Measurements from ENCODE around the gene METRN.
"Not testable (repeated sequence)": the region's sequence is repeated elsewhere in the genome, so short reads cannot be mapped to it uniquely, and the experiment has no call there.

The METRN gene

GRCh38 chr16:739560-740458, 24.9 kb downstream of the METRN start:
- DNase-seq = no peak

GRCh38 chr16:740459-740763, 25.5 kb downstream of the METRN start:
- DNase-seq = no peak

- DNase-seq = peak; percentile 53
Observed at GRCh38 chr16:740764-741505, 26.0 kb downstream of the METRN start, which contains the start of gene CIAO3. Gene CIAO3, minus strand, starts transcription at chr16:740997. Its CDS starts 12 bp downstream, at chr16:740985.

- DNase-seq = no peak
Observed at GRCh38 chr16:741986-742629, 27.2 kb downstream of the METRN start.

- DNase-seq = not testable (repeated sequence)
Observed at GRCh38 chr16:742894-743293, 28.0 kb downstream of the METRN start.

GRCh38 chr16:743794-744500, 29.0 kb downstream of the METRN start:
- no peak for DNase-seq

- no peak for DNase-seq
Observed at GRCh38 chr16:745739-746138, 30.8 kb downstream of the METRN start.

- no peak for DNase-seq
Observed at GRCh38 chr16:746637-747036, 31.7 kb downstream of the METRN start.

GRCh38 chr16:747978-748746, 33.2 kb downstream of the METRN start:
- DNase-seq = no peak

GRCh38 chr16:749010-749409, 34.1 kb downstream of the METRN start:
- DNase-seq = no peak

- no peak for DNase-seq
Observed at GRCh38 chr16:750485-750884, 35.6 kb downstream of the METRN start.

- no peak for DNase-seq
Observed at GRCh38 chr16:751152-752006, 36.5 kb downstream of the METRN start.

GRCh38 chr16:752007-752312, 37.0 kb downstream of the METRN start:
- DNase-seq = no peak

GRCh38 chr16:754121-754607, 39.2 kb downstream of the METRN start:
- DNase-seq = not testable (repeated sequence)

GRCh38 chr16:754656-755055, 39.7 kb downstream of the METRN start:
- no peak for DNase-seq

GRCh38 chr16:756428-756827, 41.5 kb downstream of the METRN start:
- no peak for DNase-seq

- no peak for DNase-seq
Observed at GRCh38 chr16:759110-759910, 44.4 kb downstream of the METRN start.

GRCh38 chr16:760065-760464, 45.1 kb downstream of the METRN start:
- DNase-seq = no peak

- no peak for DNase-seq
Observed at GRCh38 chr16:760545-761343, 45.8 kb downstream of the METRN start, which contains the start of gene MSLN. Gene MSLN, plus strand, starts transcription at chr16:760734. Its CDS starts 1,947 bp downstream, at chr16:762681.
